CD4-positive, alpha-beta T cell treated with Interferon gamma for 1 hour (primary cell): ENCODE measurements around the gene SPINK5.

Experiments
- DNase-seq: peaks from one replicate; pipeline ENCODE4 v3.0.0-alpha.2; 2020

Gene SPINK5

DNA sequence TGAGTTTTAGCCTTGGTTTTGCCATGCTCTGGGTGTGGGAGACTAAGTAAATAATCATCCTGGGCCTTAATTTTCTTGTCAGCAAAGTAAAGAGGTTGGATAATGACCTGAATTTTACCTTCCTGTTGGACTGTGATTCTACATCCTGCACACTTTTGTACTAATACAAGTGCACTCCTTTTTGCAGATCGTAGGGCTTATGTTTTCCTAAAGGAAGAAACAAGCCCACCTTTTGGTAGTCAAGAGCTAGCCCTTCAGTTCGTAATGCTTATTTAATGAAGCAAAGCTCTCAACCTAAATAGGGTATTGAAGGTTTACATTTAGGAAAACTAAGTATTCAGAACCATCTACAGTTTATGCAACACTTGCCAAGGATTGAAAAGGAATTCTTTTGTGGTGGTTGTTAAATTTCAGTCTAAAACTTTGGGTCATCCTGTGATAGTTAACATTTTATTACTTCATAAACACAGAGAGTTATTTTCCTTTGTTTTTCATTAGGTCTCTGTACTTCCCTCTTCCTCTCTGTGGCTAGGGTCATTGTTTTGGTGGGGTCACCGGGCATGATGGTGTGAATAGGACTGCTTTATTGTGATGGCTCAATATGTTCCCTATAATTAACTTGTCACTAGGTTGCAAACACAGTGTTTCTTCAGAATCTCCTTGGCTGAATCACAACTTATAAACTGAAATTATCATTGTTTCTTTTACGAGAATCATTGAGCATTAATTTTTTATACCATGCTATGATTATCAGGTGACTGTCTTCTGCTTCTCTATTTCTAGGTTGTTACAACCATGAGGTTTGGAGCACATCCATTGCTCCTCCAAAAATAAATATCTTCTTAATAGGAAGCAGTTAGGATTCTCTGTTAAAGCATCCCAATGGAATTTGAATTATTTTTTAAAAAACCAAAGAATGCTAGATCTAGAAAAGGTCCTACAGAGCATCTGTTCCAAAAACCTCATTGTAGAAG lies 28.5 kb downstream of the SPINK5 start:
- DNase-seq: no peak

- no peak for DNase-seq
Observed at GRCh38 chr5:148094336-148094735, 30.6 kb downstream of the SPINK5 start.

GRCh38 chr5:148104226-148104625 lies 40.4 kb downstream of the SPINK5 start:
- DNase-seq: no peak

- DNase-seq: no peak
Observed at GRCh38 chr5:148107608-148108007, 43.8 kb downstream of the SPINK5 start.

- no peak for DNase-seq
Observed at GRCh38 chr5:148113243-148113642, 49.5 kb downstream of the SPINK5 start.

GRCh38 chr5:148120317-148120716 lies 56.5 kb downstream of the SPINK5 start:
- no peak for DNase-seq

DNA sequence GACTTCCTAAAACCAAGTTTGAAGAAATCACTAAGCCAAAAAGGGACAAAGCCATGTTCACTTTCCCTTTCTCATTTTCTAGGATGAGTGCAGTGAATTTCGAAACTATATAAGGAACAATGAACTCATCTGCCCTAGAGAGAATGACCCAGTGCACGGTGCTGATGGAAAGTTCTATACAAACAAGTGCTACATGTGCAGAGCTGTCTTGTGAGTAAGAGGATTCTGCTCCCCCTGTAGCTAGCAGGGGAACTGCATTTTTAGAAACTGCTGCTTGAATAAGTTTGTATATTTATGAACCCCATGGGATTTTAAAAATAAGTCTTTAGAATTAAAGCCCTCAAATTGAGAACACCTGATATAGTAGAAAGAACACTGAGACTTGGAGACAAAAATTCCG lies 61.9 kb downstream of the SPINK5 start:
- DNase-seq: no peak

DNA sequence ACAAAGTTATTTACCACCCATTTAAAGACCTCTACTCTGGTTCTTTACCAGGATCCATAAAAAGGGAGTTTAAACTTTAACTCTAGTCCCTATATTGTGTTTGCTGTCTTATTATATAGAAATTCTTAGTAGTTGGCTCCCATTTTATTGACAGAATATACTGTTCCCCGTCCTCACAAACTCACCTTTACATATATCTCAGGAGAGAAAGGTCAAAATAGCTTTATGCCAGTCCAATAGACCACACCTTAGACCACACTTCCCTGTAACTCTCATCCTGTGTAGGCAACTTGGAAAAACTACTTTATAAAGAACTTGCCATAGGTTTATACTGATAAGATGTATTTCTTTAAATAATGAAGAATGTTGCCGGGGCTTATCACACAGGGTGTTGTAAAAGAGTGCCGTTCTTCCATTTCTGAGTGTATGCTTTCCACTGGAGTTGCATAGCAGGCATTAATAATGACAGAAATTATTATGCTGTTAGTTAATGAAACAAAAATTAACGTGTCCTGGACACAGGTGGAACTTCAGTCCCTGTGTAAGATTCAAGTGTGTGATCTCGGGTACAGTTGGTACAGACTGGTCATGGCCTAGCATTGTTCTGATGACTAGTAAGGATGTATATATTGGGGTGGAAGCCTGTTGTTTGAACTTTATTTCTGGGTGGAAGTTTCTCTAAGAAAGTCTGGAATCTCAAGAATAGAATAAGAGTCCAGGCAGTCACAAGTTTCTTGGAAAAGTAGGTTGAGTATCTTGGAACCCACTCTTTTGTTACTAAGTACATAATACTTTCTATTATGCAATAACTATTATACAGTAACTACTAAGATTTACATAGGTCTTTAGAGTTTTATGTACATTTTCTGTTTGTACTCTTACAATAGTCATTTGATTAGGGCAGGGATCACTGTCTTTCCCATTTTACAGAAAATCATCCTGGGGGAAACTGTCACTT lies 71.6 kb downstream of the SPINK5 start:
- no peak for DNase-seq

- DNase-seq: no peak
Observed at GRCh38 chr5:148140846-148141245, 77.1 kb downstream of the SPINK5 start.

GRCh38 chr5:148141645-148142044 lies 77.9 kb downstream of the SPINK5 start:
- DNase-seq: no peak

DNA sequence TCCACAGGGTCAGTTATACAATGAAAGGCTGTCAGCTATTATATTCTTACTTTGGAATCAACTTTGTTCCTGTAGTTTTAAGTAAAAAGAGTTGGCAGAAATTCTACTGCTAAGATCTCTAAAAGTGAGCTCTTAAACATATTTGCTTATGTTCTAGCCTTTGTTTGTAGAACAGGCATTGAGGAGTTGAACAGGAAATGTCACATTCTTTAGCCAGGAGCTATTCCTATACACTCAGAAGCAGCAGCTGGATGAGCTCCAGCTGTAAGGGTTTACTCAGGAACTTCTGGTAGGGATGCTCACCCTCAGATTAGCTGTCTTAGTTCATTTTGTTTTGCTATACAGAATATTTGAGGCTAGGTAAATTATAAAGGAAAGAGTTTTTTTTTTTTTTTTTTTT lies 82.1 kb downstream of the SPINK5 start:
- no peak for DNase-seq

DNA sequence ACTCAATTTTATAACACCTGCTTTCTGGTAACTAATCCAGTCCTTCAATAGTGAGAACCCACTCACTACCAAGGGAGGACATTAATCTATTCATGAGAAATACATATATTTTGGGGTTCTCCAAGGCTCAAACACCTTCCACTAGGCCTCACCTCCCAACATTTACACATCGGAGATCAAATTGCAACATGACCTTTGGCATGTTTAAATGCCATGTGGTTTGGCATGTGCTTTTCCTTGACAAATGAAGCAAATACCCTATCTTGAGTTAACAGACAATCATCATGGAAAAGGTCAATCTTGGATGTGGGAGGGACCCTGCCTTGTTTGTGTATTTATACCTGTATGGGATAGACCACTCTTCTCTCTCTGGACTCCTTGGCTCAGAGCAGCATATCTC lies 82.7 kb downstream of the SPINK5 start:
- no peak for DNase-seq

DNA sequence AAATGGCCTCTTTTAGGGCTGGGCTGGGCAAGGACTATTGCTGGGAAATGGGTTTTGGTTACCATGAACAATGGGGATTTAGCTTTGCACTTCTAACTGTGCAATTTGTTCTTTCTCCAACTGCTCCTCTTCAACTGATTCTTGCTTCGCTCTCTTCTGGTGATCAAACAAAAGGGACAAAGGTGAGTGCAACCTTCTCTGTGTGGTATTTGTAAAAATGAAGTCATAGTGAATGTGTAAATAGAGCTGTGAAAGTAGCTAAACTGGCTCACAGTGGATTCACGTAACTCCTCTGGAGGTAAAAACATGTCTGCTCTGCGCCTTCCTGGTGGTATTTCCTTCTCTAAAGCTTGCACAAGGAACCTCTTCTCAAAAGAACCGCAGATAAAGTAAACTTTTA lies 83.6 kb downstream of the SPINK5 start:
- DNase-seq: no peak

DNA sequence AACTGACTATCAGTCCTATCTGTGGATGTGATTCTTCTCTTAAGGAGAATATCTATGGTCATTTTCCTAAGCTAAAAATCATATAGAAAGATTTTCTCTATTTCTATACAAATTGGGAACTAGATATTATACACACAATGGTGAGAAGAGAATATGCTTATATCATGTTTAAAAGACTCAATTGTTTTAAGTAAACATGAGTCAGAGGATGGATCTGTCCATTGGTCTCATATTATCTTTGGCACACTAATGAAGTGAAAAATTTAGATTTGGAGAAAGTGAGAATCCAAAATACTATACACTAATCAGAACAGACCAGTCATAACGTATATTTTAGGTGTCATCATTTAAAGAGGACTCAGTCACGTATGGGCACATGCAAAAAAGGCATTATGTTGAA lies 88.1 kb downstream of the SPINK5 start:
- no peak for DNase-seq

GRCh38 chr5:148152781-148153180 lies 89.0 kb downstream of the SPINK5 start:
- no peak for DNase-seq

- no peak for DNase-seq
Observed at GRCh38 chr5:148156609-148157008, 92.8 kb downstream of the SPINK5 start.

DNA sequence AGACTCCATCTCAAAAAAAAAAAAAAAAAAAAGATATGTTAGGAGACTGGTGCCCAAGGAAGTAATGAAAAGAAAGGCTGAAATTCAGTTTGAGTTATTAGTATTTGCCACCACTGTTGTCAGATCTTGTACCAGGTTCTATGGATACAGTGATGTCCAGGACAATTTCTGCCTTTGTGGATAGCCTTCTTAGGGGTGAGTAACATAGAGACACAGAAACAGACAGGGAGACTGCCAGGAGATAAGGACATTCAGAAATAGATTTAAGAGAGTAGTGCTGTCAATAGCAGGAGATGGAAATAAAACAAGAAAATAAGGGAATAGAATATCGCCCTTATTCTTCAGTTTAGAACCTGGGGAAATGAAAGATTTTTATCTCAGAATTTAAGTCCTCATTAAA lies 98.3 kb downstream of the SPINK5 start:
- no peak for DNase-seq

- DNase-seq: no peak
Observed at GRCh38 chr5:148163345-148163744, 99.6 kb downstream of the SPINK5 start.

- DNase-seq: no peak
Observed at GRCh38 chr5:148166550-148167283, 102.9 kb downstream of the SPINK5 start.

GRCh38 chr5:148168246-148168645 lies 104.5 kb downstream of the SPINK5 start, which contains the start of gene SPINK14:
TSS of gene SPINK14 (plus strand) at chr5:148168546. CDS start at chr5:148169733, 1,187 bp downstream.
- DNase-seq: no peak

DNA sequence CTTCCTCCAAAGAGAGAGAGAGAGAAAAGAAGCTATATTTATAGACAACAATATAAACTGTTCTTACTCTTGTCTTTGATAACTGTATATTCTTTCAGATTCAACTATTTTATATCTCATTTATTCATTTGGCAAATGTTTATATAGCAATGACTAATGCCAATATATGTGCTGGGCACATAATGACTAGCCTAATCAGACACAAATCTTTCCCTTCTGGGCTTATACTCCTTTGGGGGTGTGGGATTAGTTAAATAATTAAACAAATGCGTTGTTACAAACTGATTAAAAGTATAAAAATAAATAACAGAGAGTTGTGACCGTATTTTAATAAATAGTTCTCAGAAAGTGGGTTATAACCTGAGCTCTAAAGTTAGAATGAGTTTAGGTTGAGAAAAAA lies 108.6 kb downstream of the SPINK5 start:
- DNase-seq: no peak

DNA sequence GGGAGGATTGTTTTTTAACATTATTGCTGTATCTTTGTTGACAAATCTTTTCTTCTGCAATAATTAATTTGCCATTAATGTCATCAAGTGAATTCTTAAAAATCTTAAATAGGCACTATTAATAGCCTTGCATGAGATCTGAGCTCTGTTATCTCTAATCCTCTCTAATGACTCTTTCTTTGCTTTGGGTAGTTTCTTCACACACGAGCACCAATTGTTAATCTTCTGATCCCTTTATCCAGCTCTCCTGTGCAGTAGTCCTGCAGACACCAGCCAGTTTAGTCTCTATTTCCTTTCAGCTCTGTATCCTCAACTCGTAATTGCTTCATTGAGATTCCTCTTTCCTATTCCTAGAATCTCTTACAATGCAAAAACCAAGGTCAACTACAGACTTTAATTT lies 112.7 kb downstream of the SPINK5 start:
- DNase-seq: no peak

- DNase-seq: no peak
Observed at GRCh38 chr5:148177207-148177606, 113.4 kb downstream of the SPINK5 start.
